COR-L47 (cell line): ENCODE results near the gene RNF113B.

Experiments
- DNase-seq: peaks from one replicate; lab custom pipeline; 2025; lab: John Stamatoyannopoulos, UW

RNF113B gene

DNA sequence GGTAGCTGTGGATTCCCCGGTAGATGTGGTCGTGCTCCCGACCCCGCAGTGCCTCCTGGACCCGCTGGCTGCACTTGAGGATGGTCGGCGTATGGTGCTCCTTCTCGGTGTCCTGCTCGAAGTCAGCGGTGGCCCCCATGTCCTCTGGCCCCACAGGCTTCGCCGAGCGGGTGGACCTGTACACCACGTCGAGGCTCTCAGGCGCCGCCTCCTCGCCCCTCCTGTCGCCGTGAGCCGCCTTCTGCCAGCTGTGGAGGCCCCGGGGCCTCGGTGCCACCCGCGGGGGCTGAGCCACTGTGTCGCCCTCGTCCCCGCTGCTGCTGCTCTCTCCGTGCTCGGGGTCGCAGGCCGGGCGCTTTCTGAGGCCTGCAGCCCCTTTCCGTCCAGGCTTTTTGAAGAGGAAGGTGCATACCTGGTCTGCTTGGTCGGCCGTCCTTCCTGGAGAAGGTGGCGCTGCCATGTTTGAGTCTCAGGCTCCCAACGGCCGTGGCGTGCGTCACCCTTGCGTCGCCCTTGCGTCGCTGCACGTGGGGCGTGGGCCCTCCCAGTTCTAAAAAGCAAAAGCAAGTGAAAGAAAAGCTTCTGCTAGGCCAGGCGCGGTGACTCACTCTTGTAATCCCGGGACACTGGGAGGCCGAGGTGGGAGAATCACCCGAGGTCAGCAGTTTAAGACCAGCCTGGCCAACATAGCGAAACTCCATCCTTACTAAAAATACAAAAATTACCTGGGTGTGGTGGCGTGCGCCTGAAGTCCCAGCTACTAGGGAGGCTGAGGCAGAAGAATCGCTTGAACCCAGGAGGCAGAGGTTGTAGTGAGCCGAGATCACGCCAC, at the start of gene RNF113B:
Gene RNF113B, minus strand, starts transcription at position 493 of the 832 bp plus-strand sequence. Its CDS starts 33 bp downstream, at position 460.
- DNase-seq, result no peak

GRCh38 chr13:98226496-98226895, 49.4 kb upstream of the RNF113B start:
- DNase-seq, result no peak

GRCh38 chr13:98225036-98225940, 48.2 kb upstream of the RNF113B start:
- DNase-seq, result no peak

DNA sequence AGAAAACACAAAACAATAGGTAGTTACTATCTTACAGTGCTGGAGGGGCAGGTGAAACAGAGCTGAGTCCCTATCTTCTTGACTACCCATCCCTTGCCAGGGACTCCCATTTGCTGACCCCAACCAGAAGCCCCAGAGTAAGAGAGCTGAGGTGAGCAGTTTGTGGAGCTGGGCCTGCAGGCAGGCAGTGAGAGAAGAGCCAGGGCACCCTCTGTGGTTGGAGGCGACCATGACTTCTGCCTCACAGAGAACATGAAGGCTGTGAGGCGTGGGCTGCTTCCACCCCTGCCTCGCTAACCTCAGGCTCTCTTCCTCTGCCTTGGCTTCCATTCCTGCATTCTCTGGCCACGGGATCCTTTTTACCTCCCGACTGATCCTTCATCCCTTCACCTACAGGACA, 47.5 kb upstream of the RNF113B start:
- no peak for DNase-seq

GRCh38 chr13:98223741-98224140, 46.7 kb upstream of the RNF113B start:
- no peak for DNase-seq

- DNase-seq, result no peak
Observed at GRCh38 chr13:98222816-98223215, 45.7 kb upstream of the RNF113B start.

DNA sequence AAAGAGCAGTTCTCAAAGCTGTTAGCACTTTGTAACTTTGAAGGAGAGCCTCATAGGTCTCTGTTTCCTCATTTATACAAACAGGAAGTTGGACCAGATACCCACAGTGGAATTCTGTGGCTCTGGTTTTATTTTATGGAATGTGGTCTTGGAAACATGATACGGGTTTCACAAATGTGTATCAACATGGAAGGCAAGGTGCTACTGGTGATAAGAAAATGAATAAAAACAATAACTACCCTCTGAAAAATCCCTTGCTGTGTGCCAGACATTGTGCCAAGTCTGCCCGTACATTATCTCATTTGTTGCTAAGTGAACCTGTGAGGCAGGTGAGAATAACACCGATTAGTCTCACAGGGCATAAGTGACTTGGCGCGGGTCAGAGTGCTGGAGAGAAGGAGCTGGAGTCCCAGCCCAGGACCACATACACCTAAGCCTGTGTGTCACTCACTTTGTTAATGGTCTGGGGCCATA, 45.0 kb upstream of the RNF113B start:
- DNase-seq, result no peak

DNA sequence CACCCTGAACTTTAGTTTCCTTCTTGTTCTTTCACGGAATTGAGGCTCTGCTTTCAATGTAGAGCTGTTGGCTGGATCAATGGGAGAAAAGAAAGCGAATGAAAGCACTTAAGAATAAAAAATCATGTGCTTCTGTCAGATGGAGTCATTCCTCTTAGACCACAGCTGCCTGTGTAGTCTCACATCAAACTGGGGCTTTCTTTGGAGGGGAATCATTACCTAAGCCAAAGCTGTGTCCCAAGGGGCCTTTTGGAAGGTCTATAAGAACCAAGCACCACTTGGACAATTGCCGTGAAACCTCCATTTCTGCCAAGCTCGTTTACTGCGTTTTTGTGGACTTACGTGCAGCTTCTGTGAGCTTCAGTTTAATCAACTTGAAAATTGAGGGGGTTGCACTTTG, 44.2 kb upstream of the RNF113B start:
- DNase-seq, result no peak

DNA sequence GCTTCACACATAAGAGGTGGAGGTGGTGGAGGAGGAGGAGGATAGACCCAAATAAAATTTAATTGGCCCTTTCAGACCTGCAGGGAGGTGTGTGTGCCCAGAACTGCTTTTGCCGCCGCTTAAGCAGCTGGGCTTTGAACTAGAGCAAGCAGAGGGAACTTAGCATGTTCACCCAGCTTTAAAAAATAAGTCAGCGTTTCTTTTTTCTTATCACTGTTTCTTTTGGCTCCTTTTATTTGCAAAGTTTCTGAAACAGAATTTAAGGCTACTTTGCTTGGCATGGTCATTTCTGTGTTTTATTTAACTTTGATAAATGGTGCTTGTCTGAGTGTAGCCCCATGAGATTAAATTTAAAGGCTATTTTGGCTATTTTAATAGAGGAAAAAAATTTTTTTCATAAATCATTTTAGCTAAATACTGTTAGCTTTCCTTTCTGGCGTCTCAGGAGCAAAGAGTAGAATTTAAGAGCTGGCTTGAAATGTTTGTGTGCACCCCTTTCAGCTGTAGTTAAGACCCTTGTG, 43.3 kb upstream of the RNF113B start:
- DNase-seq, result no peak

DNA sequence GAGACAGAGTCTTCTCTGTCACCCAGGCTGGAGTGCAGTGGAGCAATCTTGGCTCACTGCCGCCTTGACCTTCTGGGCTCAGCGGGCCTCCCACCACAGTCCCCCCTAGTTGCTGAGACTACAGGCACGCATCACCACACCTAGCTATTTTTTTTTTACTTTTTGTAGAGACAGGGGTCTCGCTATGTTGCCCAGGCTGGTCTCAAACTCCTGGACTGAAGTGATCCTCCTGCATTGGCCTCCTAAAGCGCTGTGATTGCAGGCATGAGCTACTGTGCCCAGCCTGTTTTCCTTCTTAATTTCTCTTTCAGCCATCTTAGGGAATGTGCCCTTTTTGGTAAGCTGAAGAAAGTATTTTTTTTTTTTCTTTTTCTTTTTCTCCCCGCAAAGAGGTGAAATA, 42.6 kb upstream of the RNF113B start:
- no peak for DNase-seq

DNA sequence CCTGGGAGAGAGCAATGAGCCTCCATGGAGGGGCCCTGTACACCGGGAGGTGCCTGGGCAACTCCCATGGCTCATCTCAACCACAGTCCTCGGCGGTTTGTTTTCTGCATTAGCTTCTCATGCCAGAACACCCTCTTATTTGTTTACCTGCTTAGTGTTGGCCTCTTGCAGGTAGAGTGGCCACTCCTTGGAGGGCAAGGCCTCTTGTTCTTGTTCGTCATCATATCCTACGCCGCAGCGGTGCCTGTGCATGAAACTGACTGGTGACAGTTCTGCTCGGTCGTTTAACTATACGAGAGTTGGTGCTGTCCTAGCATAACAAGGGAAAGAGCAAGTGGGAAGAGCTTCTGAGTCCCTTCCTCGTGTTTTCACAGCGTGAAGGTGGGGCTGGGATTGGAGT, 40.5 kb upstream of the RNF113B start:
- no peak for DNase-seq

DNA sequence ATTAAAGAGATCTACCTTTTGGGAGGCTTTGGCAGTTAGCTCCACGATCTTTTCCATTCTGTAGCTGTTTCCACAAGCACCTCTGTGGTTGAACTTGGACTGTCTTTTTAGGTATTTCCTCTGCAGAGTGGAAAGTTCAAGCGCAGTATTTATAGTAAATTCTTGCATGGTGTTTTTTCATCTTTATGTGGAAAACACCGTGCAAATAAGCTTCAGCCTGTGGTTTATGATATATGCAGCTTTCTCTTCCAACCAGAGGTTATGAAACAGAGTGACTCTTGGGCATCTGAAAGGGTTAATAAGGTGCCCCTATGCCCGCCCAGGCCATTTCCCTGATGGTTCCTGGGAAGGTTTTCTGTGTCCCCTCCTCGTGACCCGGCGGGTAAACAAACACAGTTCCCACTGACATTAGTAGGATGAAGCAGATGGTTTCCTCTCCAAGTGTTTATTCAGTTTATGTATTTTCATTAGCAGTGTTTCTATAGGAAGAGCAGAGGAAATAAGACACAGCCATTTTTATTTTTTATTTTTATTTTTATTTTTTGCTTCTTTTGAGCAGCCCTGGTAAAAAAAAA, 39.7 kb upstream of the RNF113B start:
- DNase-seq, result no peak

DNA sequence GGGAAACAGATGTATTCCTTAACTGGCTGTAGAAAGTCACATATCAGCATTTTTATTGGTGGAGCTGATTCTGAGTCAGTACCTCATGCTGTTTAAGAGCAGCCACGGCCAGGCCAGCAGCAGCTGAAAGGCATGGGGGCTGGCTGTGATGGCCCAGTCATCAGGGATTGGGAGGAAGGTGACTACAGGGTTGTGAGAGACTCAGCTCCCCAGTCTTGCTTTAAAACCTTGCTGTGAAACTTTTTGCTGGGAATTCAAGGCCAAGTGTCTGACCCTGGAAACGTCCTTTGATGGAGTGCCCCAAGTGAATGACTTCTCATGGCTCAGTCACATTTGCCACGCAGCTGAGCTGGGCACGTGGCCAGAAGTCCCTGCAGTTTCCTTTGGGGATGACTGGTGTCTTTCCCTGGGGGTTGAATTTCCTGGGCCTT, 39.1 kb upstream of the RNF113B start:
- DNase-seq, result peak; percentile 35

DNA sequence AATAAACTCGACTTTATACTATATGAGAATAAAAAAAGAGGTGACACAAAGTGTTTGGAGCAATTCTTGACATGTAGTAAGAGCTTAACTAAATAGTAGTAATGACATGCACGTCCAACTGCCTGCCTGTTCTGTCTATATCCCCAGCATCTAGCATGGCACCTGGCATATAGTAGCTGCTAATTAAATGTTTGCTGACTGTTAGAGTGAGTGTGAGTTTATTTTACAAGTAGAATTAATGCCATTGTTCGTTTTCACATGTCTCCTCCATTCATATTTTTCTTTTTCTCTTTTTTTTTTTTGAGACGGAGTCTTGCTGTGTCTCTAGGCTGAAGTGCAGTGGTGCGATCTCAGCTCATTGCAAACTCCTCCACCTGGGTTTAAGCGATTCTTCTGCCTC, 38.4 kb upstream of the RNF113B start:
- DNase-seq, result no peak

DNA sequence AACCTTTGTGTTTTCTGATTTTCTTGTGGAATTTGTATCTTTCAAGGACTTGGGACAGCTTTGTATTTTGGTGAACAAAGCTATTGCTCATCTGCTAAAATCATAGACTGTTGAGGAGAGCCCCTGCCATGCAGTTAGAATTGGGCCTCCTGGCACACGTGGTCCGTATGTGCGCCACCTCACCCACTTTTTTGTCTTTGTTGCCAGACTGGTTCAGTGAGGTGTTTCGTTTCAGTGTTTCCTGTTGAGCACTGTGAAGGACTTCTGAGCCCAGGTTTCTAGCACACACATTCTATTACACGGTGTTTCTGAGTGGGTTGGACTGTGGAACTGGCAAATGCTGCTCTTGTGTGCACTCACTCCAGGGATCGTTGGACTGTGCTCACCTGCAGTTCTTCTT, 37.6 kb upstream of the RNF113B start:
- DNase-seq, result no peak

- DNase-seq, result no peak
Observed at GRCh38 chr13:98214008-98214643, 37.1 kb upstream of the RNF113B start.

DNA sequence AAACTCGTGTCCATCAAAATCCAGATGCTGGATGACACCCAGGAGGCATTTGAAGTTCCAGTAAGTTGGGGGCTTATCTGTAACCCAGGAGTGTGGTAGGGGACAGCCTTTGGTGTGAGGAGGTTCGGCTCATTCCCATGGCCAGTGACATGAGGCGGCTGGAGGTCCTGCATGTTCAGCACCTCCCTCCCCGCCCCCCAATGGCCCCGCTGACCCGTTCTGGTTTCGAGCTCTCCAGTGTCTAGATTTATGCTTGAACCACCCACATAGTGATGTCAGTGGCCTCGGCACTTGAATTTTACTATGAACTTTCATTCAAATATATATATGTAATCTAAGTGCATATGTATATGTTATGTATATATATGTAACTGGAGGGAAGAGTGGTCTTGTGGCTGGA, 36.3 kb upstream of the RNF113B start:
- no peak for DNase-seq

- DNase-seq, result no peak
Observed at GRCh38 chr13:98212763-98213162, 35.7 kb upstream of the RNF113B start.

- no peak for DNase-seq
Observed at GRCh38 chr13:98208606-98209005, 31.5 kb upstream of the RNF113B start.

- no peak for DNase-seq
Observed at GRCh38 chr13:98207416-98207815, 30.3 kb upstream of the RNF113B start.

- no peak for DNase-seq
Observed at GRCh38 chr13:98206946-98207345, 29.9 kb upstream of the RNF113B start.

DNA sequence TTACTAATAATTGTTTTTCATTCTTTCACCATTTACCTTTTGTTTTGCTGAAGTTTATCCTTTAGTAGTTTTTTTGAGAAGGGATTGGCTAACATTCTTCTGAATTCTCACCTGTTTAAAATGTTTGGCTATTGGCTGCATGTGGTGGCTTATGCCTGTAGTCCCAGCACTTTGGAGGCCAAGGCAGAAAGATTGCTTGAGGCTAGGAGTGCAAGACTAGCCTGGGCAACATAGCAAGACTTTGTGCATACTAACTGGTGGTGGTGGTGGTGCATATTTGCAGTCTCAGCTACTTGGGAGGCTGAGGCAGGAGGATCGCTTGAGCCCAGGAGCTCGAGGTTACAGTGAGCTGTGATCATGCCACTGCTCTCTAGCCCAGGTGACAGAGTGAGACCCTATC, 27.5 kb upstream of the RNF113B start:
- no peak for DNase-seq
